Measurements from ENCODE around the gene RBFOX2.

DNA sequence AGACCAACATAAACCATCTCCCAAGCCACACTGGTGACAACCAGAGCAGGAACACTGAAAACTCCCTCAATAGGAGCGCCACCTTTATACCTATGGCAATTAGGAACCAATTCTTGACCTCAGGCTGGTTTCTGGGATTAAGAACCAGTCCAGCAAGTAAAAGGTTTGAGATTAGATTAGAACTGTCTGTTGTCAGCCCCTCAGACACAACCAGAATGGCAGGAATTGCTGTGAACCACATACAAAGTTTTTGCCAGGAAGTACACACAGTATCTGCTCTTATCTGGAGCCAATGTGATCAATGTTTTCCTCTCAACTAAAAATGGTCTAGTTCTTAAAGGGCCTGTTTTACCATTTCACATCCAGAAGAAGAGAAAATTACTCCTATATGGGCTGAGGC, 55.2 kb downstream of the RBFOX2 start:
- TF ChIP-seq, protein P1, sequence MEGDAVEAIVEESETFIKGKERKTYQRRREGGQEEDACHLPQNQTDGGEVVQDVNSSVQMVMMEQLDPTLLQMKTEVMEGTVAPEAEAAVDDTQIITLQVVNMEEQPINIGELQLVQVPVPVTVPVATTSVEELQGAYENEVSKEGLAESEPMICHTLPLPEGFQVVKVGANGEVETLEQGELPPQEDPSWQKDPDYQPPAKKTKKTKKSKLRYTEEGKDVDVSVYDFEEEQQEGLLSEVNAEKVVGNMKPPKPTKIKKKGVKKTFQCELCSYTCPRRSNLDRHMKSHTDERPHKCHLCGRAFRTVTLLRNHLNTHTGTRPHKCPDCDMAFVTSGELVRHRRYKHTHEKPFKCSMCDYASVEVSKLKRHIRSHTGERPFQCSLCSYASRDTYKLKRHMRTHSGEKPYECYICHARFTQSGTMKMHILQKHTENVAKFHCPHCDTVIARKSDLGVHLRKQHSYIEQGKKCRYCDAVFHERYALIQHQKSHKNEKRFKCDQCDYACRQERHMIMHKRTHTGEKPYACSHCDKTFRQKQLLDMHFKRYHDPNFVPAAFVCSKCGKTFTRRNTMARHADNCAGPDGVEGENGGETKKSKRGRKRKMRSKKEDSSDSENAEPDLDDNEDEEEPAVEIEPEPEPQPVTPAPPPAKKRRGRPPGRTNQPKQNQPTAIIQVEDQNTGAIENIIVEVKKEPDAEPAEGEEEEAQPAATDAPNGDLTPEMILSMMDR (IDR thresholded peaks at IDR 0.05), result no peak
- no peak for TF ChIP-seq ZFX (IDR thresholded peaks at IDR 0.05; ENCODE audit: borderline replicate concordance)
